ENCODE measurements around the gene JPH3.

DNA sequence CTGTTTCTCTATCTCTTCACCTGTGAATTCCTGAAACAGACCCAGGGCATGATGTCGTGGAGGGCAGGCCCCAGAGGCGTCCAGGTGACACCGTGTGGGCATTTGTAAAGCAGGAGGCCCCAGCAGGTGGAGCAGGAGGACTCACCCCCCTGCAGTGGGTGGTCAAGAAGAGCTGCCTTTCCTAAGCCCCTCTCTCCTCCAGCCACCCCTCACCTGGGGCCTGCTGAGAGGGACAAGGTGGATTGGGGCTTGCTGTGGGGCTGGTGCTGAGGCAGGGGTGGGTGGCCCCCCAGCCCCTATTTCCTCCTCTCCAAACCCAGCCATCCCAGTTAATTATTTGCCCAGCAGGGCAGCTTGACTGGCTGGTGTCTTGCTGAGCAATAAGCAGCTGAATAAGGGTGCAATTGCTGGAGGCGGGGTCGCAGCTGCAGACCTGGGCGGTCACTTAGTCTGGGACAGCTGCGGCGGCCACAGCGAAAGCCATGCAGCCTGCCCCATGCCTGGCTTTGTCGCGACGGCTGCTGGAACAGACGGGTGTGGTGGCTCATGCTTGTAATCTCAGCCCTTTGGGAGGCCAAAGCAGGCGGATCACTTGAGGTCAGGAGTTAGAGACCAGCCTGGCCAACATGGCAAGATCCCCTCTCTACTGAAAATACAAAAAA lies 56.4 kb downstream of the JPH3 start:
- TF ChIP-seq CTCF (IDR thresholded peaks at IDR 0.05) (no peak), EP300 (IDR thresholded peaks at IDR 0.05) (no peak), POLR2A (IDR thresholded peaks at IDR 0.05) (no peak), POLR2AphosphoS5 (IDR thresholded peaks at IDR 0.05) (no peak)
